ENCODE measurements around the gene NADSYN1.

DNA sequence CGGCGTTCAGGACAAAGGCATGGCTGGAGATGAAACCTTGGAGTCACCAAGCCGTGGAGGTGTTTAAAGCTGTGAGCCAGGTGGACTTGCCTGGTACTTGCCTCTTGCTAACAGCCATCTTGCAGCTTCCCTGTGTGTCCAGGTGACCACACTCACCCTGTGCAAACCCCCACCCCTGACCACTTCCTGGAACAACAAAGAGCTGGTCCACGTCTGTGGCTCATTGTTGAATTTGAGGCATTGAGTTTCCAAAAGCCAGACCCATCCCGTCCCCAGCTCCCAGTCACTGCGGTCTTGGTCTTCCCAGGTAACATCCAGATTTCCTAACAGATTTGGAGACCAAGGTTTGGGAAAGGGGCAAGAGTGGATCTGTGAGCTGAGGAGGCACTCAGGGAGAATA is 23.3 kb upstream of the NADSYN1 start:
- TF ChIP-seq POLR2A (IDR thresholded peaks at IDR 0.05) (no peak), EP300 (IDR thresholded peaks at IDR 0.05) (no peak), POLR2AphosphoS5 (IDR thresholded peaks at IDR 0.05) (no peak)
- TF ChIP-seq, protein P1, sequence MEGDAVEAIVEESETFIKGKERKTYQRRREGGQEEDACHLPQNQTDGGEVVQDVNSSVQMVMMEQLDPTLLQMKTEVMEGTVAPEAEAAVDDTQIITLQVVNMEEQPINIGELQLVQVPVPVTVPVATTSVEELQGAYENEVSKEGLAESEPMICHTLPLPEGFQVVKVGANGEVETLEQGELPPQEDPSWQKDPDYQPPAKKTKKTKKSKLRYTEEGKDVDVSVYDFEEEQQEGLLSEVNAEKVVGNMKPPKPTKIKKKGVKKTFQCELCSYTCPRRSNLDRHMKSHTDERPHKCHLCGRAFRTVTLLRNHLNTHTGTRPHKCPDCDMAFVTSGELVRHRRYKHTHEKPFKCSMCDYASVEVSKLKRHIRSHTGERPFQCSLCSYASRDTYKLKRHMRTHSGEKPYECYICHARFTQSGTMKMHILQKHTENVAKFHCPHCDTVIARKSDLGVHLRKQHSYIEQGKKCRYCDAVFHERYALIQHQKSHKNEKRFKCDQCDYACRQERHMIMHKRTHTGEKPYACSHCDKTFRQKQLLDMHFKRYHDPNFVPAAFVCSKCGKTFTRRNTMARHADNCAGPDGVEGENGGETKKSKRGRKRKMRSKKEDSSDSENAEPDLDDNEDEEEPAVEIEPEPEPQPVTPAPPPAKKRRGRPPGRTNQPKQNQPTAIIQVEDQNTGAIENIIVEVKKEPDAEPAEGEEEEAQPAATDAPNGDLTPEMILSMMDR (IDR thresholded peaks at IDR 0.05), result no peak
